Type B pancreatic cell (in vitro differentiated cells): ENCODE results near the gene CD300LB. TPM values are rescaled to one million over a fixed set of nuclear protein-coding genes. Genes with fewer than 3 reads are reported as not detected.
"Not testable (repeated sequence)": the region's sequence is repeated elsewhere in the genome, so short reads cannot be mapped to it uniquely, and the experiment has no call there.

Source experiments
- DNase-seq: peaks from one replicate; pipeline ENCODE4 v3.0.0; 2021; ENCODE audit warnings: mixed read lengths; ENCODE audit not compliant: unreplicated experiment; ENCODE audit errors: extremely low spot score
- H3K27ac Mint-ChIP-seq: 2 replicates; pipeline ENCODE4 v1.8.0; 2021; ENCODE audit warnings: mild to moderate bottlenecking, mixed read lengths
- H3K27me3 Mint-ChIP-seq: 2 replicates; pipeline ENCODE4 v1.8.0; 2021; ENCODE audit warnings: mixed read lengths
- H3K36me3 Mint-ChIP-seq: 2 replicates; pipeline ENCODE4 v1.8.0; 2021; ENCODE audit warnings: mixed read lengths
- H3K4me1 Mint-ChIP-seq: one replicate; pipeline ENCODE4 v1.8.0; 2021; ENCODE audit warnings: mixed read lengths; ENCODE audit not compliant: unreplicated experiment
- H3K4me3 Mint-ChIP-seq: 2 replicates; pipeline ENCODE4 v1.8.0; 2021; ENCODE audit warnings: mild to moderate bottlenecking, mixed read lengths
- H3K9me3 Mint-ChIP-seq: 2 replicates; pipeline ENCODE4 v1.8.0; 2021; ENCODE audit warnings: mixed read lengths
- CTCF ChIP-seq: fragments of 200-600 bp; sonication (generic); conservative IDR thresholded peaks from 2 replicates; pipeline ENCODE4 v1.5.0; 2021; ENCODE audit warnings: antibody characterized with exemption, mild to moderate bottlenecking
- long read RNA-seq: library from polyadenylated mRNA; unstranded; transcript quantifications from one replicate; pipeline ENCODE4 v2.0.0, GENCODE V29; 2020
- total RNA-seq: library from RNA; stranded (reverse); gene quantifications from 2 replicates; pipeline ENCODE4 v1.2.1, GENCODE V29; 2021; ENCODE audit warnings: low replicate concordance

The CD300LB gene
- not detected in 2 replicates for total RNA-seq
- long read RNA-seq = 0 reads

DNA sequence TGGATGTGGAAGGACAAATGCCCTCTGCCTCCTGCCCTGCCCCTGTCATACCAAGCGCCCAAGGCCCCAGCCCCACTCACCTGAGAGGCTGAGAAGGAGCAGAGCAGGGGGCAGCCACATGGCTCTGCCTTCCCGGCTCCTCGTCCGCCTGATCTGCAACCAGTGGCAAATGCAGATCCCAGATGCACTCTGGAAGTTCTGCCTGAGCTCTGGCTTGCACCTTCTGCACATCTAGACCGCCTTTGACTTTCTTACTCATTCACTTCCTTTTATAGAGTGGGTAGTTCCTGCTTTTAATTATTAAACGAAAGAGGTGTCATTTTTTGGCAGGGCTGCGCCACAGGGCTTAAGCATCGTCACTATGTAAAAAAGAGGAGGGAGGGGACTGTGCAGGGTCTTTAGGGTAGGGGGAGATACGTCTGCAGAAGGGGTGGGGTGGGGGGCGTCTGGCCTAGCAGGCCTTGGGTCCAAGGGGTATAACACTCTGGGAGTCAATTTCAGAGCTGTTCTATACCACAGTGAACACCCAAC is at the start of gene CD300LB:
Gene CD300LB, minus strand, starts transcription at position 245 of the 531 bp plus-strand sequence. Its CDS starts 125 bp downstream, at position 120.
- no peak within 1 kb of the TSS for H3K27ac Mint-ChIP-seq

GRCh38 chr17:74579900-74580299 is 48.6 kb upstream of the CD300LB start:
- Mint-ChIP-seq H3K4me1 (no peaks in the 10 kb centered on the region), H3K27me3 (peaks cover 17% of the 10 kb centered on the region), H3K9me3 (no peaks in the 10 kb centered on the region), H3K27ac (no peak overlapping the region), H3K4me3 (no peak overlapping the region), H3K36me3 (no peaks in the 10 kb centered on the region)
- no peak for TF ChIP-seq CTCF
- DNase-seq = no peak

More for the DNA sequence above, at the start of gene CD300LB:
- no peak within 1 kb of the TSS for H3K4me3 Mint-ChIP-seq
- H3K36me3 Mint-ChIP-seq = no peaks in the 10 kb centered on the region
- H3K9me3 Mint-ChIP-seq = no peaks in the 10 kb centered on the region
- peaks cover 47% of the 10 kb centered on the region for H3K27me3 Mint-ChIP-seq
- peak; percentile 53 for DNase-seq
- TF ChIP-seq CTCF = no peak
- H3K4me1 Mint-ChIP-seq = no peaks in the 10 kb centered on the region

DNA sequence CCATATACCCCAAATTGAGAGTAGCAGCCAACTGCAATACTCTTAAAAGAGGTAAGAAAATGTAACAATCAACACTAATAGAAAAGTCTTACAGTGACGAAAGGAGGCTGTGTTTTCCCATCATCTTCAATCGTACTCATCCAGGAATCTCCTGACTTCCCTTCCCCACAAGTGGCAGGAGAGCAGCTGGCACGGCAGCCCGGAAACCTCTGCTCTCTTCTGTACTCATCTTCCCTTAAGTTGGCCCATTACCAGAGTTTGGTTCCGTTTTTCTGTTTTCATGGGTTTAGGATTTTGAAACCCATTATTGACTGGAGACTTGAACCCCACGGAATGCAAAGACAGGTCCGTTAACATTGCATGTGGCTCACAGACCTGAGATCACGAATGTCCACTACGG is 47.7 kb upstream of the CD300LB start:
- TF ChIP-seq CTCF = no peak
- Mint-ChIP-seq H3K36me3 (no peaks in the 10 kb centered on the region), H3K27me3 (peaks cover 25% of the 10 kb centered on the region), H3K4me3 (no peak overlapping the region), H3K27ac (no peak overlapping the region), H3K9me3 (no peaks in the 10 kb centered on the region), H3K4me1 (no peaks in the 10 kb centered on the region)
- DNase-seq = no peak

GRCh38 chr17:74574489-74575142 is 43.3 kb upstream of the CD300LB start:
- no peak overlapping the region for H3K4me3 Mint-ChIP-seq
- H3K36me3 Mint-ChIP-seq = no peaks in the 10 kb centered on the region
- no peaks in the 10 kb centered on the region for H3K4me1 Mint-ChIP-seq
- H3K9me3 Mint-ChIP-seq = no peaks in the 10 kb centered on the region
- DNase-seq = no peak
- no peak overlapping the region for H3K27ac Mint-ChIP-seq
- peaks cover 50% of the 10 kb centered on the region for H3K27me3 Mint-ChIP-seq
- no peak for TF ChIP-seq CTCF

- H3K27me3 Mint-ChIP-seq = peaks cover 53% of the 10 kb centered on the region
- not testable (repeated sequence) for H3K4me3 Mint-ChIP-seq, H3K4me1 Mint-ChIP-seq, H3K36me3 Mint-ChIP-seq, H3K9me3 Mint-ChIP-seq, DNase-seq, H3K27ac Mint-ChIP-seq
Measured at GRCh38 chr17:74573635-74574034, 42.4 kb upstream of the CD300LB start.

DNA sequence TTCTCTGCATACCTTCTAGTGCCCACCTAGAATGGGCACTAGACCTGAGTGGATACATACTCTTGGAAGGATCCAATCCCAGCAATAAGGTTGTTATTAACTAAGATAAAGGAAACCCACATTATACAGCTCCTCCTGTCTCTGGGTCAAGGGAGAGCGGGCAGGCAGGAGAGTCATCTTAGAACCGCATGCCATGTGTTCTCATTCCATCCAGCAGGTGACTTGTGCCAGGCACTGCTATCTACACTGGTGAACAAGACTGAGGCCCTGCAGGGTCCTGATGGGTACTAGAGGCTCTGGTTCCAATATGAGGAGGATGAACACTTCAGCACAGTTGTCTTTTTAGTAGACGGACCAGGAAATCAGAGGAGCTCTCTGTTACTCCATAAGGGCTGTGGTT is 41.9 kb upstream of the CD300LB start:
- no peaks in the 10 kb centered on the region for H3K9me3 Mint-ChIP-seq
- H3K27ac Mint-ChIP-seq = no peak overlapping the region
- H3K36me3 Mint-ChIP-seq = no peaks in the 10 kb centered on the region
- H3K4me1 Mint-ChIP-seq = no peaks in the 10 kb centered on the region
- peaks cover 58% of the 10 kb centered on the region for H3K27me3 Mint-ChIP-seq
- DNase-seq = no peak
- H3K4me3 Mint-ChIP-seq = no peak overlapping the region
- TF ChIP-seq CTCF = no peak
